HepG2 (cell line): ENCODE measurements around the gene WDR13. TPM values are rescaled to one million over a fixed set of nuclear protein-coding genes. Genes with fewer than 3 reads are reported as not detected.

Source experiments
- AGO1 ChIP-seq: fragments of 200-400 bp; formaldehyde crosslinking; IDR thresholded peaks from 2 replicates; pipeline ENCODE4 v1.6.1; 2017; ENCODE audit warnings: mild to moderate bottlenecking, low read depth, low read length, moderate library complexity; ENCODE audit not compliant: poor library complexity, severe bottlenecking
- BATF2 ChIP-seq: sonication (generic); formaldehyde crosslinking; IDR thresholded peaks from 2 replicates; pipeline ENCODE4 v1.8.0; 2022; ENCODE audit warnings: mild to moderate bottlenecking, missing genetic modification reagents, moderate library complexity
- EZH2 ChIP-seq: conservative IDR thresholded peaks from 2 replicates; pipeline ENCODE4 v1.6.1; 2012; ENCODE audit warnings: mild to moderate bottlenecking, low read depth, low read length, moderate library complexity
- HNRNPL ChIP-seq: fragments of 200-400 bp; formaldehyde crosslinking; IDR thresholded peaks from 2 replicates; pipeline ENCODE4 v1.6.1; 2017; ENCODE audit warnings: mild to moderate bottlenecking, low read depth, low read length
- HOXA3 ChIP-seq: sonication (generic); formaldehyde crosslinking; IDR thresholded peaks from 2 replicates; pipeline ENCODE4 v1.5.0; 2020; ENCODE audit warnings: missing genetic modification reagents
- ISL2 ChIP-seq: sonication (generic); formaldehyde crosslinking; IDR thresholded peaks from 2 replicates; pipeline ENCODE4 v1.5.0; 2020; ENCODE audit warnings: missing genetic modification reagents
- NCOA2 ChIP-seq: sonication (generic); formaldehyde crosslinking; IDR thresholded peaks from 2 replicates; pipeline ENCODE4 v1.8.0; 2022; ENCODE audit warnings: inconsistent platforms
- NR2F6 ChIP-seq, 2 experiments: IDR thresholded peaks; 2 replicates each; pipeline ENCODE4 v1.6.1; 2016; ENCODE audit warnings: antibody characterized with exemption in 1 of 2, mild to moderate bottlenecking in 1 of 2
- PPARG ChIP-seq: conservative IDR thresholded peaks from 2 replicates; pipeline ENCODE4 v1.6.1; 2016; ENCODE audit warnings: missing biosample characterization, missing genetic modification reagents
- RARA ChIP-seq: IDR thresholded peaks from 2 replicates; pipeline ENCODE4 v1.6.1; 2016; ENCODE audit warnings: missing genetic modification reagents, missing compliant biosample characterization
- RBM22 ChIP-seq: fragments of 200-400 bp; formaldehyde crosslinking; optimal IDR thresholded peaks from 2 replicates; pipeline ENCODE3; 2017; ENCODE audit warnings: mild to moderate bottlenecking, low read length, moderate library complexity
- SALL1 ChIP-seq: sonication (generic); formaldehyde crosslinking; IDR thresholded peaks from 2 replicates; pipeline ENCODE4 v1.8.0; 2022; ENCODE audit warnings: mild to moderate bottlenecking, missing genetic modification reagents
- SAP130 ChIP-seq: IDR thresholded peaks from 2 replicates; pipeline ENCODE4 v1.6.1; 2016; ENCODE audit warnings: low read depth
- TERF1 ChIP-seq: sonication (generic); formaldehyde crosslinking; IDR thresholded peaks from 2 replicates; pipeline ENCODE4 v1.8.0; 2022; ENCODE audit warnings: mild to moderate bottlenecking, missing genetic modification reagents, moderate library complexity
- THRA ChIP-seq: sonication (generic); formaldehyde crosslinking; IDR thresholded peaks from 2 replicates; pipeline ENCODE4 v1.4.0; 2020; ENCODE audit warnings: missing genetic modification reagents, borderline replicate concordance
- TOPORS ChIP-seq: sonication (generic); formaldehyde crosslinking; IDR thresholded peaks from 2 replicates; pipeline ENCODE4 v1.8.0; 2023; ENCODE audit warnings: mild to moderate bottlenecking, missing genetic modification reagents
- ZBTB26 ChIP-seq: IDR thresholded peaks from 2 replicates; pipeline ENCODE4 v1.6.1; 2016; ENCODE audit warnings: missing compliant biosample characterization, missing genetic modification reagents, borderline replicate concordance
- ZFP41 ChIP-seq: sonication (generic); formaldehyde crosslinking; IDR thresholded peaks from 2 replicates; pipeline ENCODE4 v1.4.0; 2020; ENCODE audit warnings: mild to moderate bottlenecking, missing genetic modification reagents, borderline replicate concordance
- ZKSCAN5 ChIP-seq: sonication (generic); formaldehyde crosslinking; IDR thresholded peaks from 2 replicates; pipeline ENCODE4 v1.5.1; 2020; ENCODE audit warnings: mild to moderate bottlenecking, missing genetic modification reagents
- ZNF121 ChIP-seq: sonication (generic); formaldehyde crosslinking; IDR thresholded peaks from 2 replicates; pipeline ENCODE4 v1.5.0; 2020; ENCODE audit warnings: mild to moderate bottlenecking, missing genetic modification reagents
- ZNF136 ChIP-seq: sonication (generic); formaldehyde crosslinking; IDR thresholded peaks from 2 replicates; pipeline ENCODE4 v1.8.1; 2022; ENCODE audit warnings: low read depth, mild to moderate bottlenecking, moderate library complexity, missing genetic modification reagents
- ZNF33A ChIP-seq: sonication (generic); formaldehyde crosslinking; IDR thresholded peaks from 2 replicates; pipeline ENCODE4 v1.5.1; 2020; ENCODE audit warnings: missing genetic modification reagents, mild to moderate bottlenecking, moderate library complexity, borderline replicate concordance
- ZNF672 ChIP-seq: sonication (generic); formaldehyde crosslinking; IDR thresholded peaks from 2 replicates; pipeline ENCODE4 v1.8.1; 2022; ENCODE audit warnings: missing genetic modification reagents
- ZNF772 ChIP-seq: sonication (generic); formaldehyde crosslinking; IDR thresholded peaks from 2 replicates; pipeline ENCODE4 v1.5.0; 2020; ENCODE audit warnings: mild to moderate bottlenecking, missing genetic modification reagents
- polyA plus RNA-seq, 8 experiments: library from polyadenylated mRNA; depleted of rRNA in 3 of 8; stranded (reverse) in 7 of 8; unstranded in 1 of 8; fragments of >200 nt; fragmentation: Illumina TruSeq in 4 of 8; extraction: Trizol in 4 of 8; gene quantifications; 2 replicates each; pipeline versions ENCODE4 v1.2.1 to v1.2.3, GENCODE V29; 2011 to 2016; ENCODE audit warnings: low read depth in 4 of 8, missing spikeins in 1 of 8, mixed read lengths in 1 of 8; ENCODE audit not compliant: insufficient read depth in 1 of 8
- total RNA-seq, 5 experiments: library from RNA; depleted of rRNA; stranded (reverse); fragments of >200 nt; fragmentation: Illumina TruSeq; extraction: Trizol; gene quantifications; 2 replicates each; pipeline ENCODE4 v1.2.3, GENCODE V29; 2016; ENCODE audit warnings: low read depth in 1 of 5
- TF ChIP-seq, protein P1 (sequence below): sonication (generic); formaldehyde crosslinking; IDR thresholded peaks from 2 replicates; pipeline ENCODE4 v1.4.0; 2020; ENCODE audit warnings: mild to moderate bottlenecking, missing genetic modification reagents, borderline replicate concordance
- TF ChIP-seq, protein P2 (sequence below): IDR thresholded peaks from 2 replicates; pipeline ENCODE4 v1.6.1; 2016; ENCODE audit warnings: low read depth, borderline replicate concordance

The WDR13 gene
- total and polyA plus RNA-seq, 2 of the 13 experiments (the other 11 are each of a cell fraction or from before 2014, with no cell fraction given): 28.7 to 37.1 TPM

GRCh38 chrX:48548871-48549270, 48.4 kb upstream of the WDR13 start (continued):
- TF ChIP-seq ZNF33A (CRISPR knock-in tag) (no peak), NR2F6 (IDR thresholded peaks at IDR 0.05) (peak; percentile 69), NR2F6 (CRISPR knock-in tag; IDR thresholded peaks at IDR 0.05) (peak; percentile 83), THRA (CRISPR knock-in tag) (peak; percentile 85; the same call in 1 of the 2 replicates), AGO1 (no peak), NCOA2 (CRISPR knock-in tag) (peak; percentile 59; the same call in 1 of the 2 replicates), PPARG (CRISPR knock-in tag) (peak; percentile 63; the same call in 1 of the 2 replicates), ZBTB26 (CRISPR knock-in tag) (no peak), EZH2 (no peak), SALL1 (0 out of 2 replicates have a peak, but pooled peaks have one; percentile 23), ZNF672 (CRISPR knock-in tag) (no peak), ZNF121 (CRISPR knock-in tag) (no peak), HNRNPL (no peak), RARA (peak; percentile 63), HOXA3 (CRISPR knock-in tag) (no peak), ZFP41 (CRISPR knock-in tag) (no peak), TOPORS (CRISPR knock-in tag) (no peak), ZNF772 (no peak), RBM22 (no peak), SAP130 (CRISPR knock-in tag) (0 out of 2 replicates have a peak, but pooled peaks have one; percentile 24), TERF1 (CRISPR knock-in tag) (no peak), ZNF136 (CRISPR knock-in tag) (no peak), ISL2 (no peak), ZKSCAN5 (CRISPR knock-in tag) (no peak), BATF2 (CRISPR knock-in tag) (no peak)
- TF ChIP-seq, protein P1, sequence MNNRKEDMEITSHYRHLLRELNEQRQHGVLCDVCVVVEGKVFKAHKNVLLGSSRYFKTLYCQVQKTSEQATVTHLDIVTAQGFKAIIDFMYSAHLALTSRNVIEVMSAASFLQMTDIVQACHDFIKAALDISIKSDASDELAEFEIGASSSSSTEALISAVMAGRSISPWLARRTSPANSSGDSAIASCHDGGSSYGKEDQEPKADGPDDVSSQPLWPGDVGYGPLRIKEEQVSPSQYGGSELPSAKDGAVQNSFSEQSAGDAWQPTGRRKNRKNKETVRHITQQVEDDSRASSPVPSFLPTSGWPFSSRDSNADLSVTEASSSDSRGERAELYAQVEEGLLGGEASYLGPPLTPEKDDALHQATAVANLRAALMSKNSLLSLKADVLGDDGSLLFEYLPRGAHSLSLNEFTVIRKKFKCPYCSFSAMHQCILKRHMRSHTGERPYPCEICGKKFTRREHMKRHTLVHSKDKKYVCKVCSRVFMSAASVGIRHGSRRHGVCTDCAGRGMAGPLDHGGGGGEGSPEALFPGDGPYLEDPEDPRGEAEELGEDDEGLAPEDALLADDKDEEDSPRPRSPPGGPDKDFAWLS (CRISPR knock-in tag): no peak
- TF ChIP-seq, protein P2, sequence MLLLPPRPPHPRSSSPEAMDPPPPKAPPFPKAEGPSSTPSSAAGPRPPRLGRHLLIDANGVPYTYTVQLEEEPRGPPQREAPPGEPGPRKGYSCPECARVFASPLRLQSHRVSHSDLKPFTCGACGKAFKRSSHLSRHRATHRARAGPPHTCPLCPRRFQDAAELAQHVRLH (CRISPR knock-in tag): no peak
